Measurements from ENCODE around the gene HBG2.

GRCh38 chr11:5283086-5283485 lies 28.5 kb upstream of the HBG2 start:
- no peak for TF ChIP-seq TAF1 (IDR thresholded peaks at IDR 0.05; ENCODE audit: borderline replicate concordance, insufficient read depth, low read length)
- no peak for TF ChIP-seq POLR2AphosphoS5 (IDR thresholded peaks at IDR 0.05; ENCODE audit: low read depth, low read length)
- no peak for TF ChIP-seq SIN3A (IDR thresholded peaks at IDR 0.05; ENCODE audit: borderline replicate concordance, insufficient read depth, low read length)

All from PFSK-1 (cell line).